Measurements from ENCODE around the gene RHBDF2.
"Not testable (repeated sequence)": the region's sequence is repeated elsewhere in the genome, so short reads cannot be mapped to it uniquely, and the experiment has no call there.

Gene RHBDF2

DNA sequence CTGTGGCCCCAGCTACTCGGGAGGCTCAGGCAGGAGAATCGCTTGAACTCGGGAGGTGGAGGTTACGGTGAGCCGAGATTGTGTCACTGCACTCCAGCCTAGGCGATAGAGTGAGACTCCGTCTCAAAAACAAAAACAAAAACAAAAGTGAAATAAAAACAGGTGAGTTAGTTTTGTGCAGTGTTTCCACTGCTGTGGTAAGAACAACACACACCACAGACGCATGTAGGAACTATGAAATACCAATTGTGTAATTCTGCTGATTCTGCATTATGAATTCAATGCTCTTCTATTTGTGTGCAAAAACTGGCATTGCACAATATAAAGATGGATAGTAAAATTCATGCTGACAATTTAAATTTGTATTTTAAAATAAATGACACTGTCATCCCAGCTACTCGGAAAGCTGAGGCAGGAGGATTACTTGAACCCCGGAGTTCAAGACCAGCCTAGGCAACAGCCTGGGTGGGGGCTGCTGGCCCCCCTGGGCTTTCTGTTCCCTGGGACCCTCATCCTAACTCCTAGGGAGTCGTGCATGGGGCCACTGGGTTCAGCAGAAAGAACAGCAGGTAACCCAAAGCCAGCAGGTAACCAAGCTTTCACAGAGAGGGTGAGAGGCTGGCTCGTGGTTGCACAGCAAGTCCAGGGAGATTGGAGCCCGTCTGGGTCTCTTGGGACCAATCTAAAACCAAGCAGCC lies 10.6 kb upstream of the RHBDF2 start:
- DNase-seq (ENCODE audit: extremely low spot score), result no peak
- TF ChIP-seq LEF1 (IDR thresholded peaks at IDR 0.05; ENCODE audit: borderline replicate concordance), result no peak
- no peak for TF ChIP-seq FOXK2 (IDR thresholded peaks at IDR 0.05)
- TF ChIP-seq NFRKB (IDR thresholded peaks at IDR 0.05), result no peak
- ChIA-PET POLR2A (interaction anchor here (1.0 kb wide), 1 partner anchor 10 kb away, joined by 3 read pairs; the partner anchor contains the start of gene RHBDF2), CTCF (interaction anchor here (0.6 to 2.6 kb wide), 4 partner anchors 11 to 738 kb away, joined by 3 to 15 read pairs (median 4); partner anchors contain the start of gene SPHK1)

DNA sequence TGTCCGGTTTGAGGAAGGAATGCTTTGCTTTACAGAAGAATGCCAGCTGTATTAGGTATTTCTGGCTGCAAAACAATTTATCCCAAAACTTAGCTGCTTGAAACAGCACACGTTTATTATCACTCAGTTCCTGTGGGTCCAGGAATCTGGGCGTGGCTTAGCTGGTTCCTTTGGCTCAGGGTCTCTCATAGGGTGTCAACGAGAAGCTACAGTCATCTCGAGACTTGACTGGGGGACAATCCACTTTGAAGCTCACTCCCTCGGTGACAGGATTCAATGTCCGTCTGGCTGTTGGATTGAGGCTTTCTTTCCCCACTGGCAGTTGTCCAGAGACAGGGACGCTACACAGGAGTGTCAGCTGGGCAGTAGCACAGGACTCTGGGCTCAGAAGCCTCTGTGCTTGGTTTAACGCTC lies 9.6 kb upstream of the RHBDF2 start:
- DNase-seq (ENCODE audit: extremely low spot score), result no peak
- ChIA-PET CTCF (interaction anchor here (0.6 to 2.6 kb wide), 3 partner anchors 12 to 739 kb away, joined by 4 to 15 read pairs (median 4); no protein-coding TSS in a partner anchor), POLR2A (interaction anchor here (1.1 kb wide), 1 partner anchor 46 kb away, joined by 4 read pairs; no protein-coding TSS in a partner anchor)
- no peak for TF ChIP-seq TARDBP (IDR thresholded peaks at IDR 0.05)
- no peak for TF ChIP-seq ARNT (IDR thresholded peaks at IDR 0.05)
- TF ChIP-seq NFRKB (IDR thresholded peaks at IDR 0.05), result no peak
- TF ChIP-seq LEF1 (IDR thresholded peaks at IDR 0.05; ENCODE audit: borderline replicate concordance), result no peak
- no peak for TF ChIP-seq FOXA1 (IDR thresholded peaks at IDR 0.05)
- TF ChIP-seq SP1 (IDR thresholded peaks at IDR 0.05), result no peak
- no peak for TF ChIP-seq FOXM1 (IDR thresholded peaks at IDR 0.05; ENCODE audit: borderline replicate concordance)
- TF ChIP-seq PKNOX1 (IDR thresholded peaks at IDR 0.05), result no peak
- TF ChIP-seq CTBP1 (IDR thresholded peaks at IDR 0.05; ENCODE audit: borderline replicate concordance), result no peak
- no peak for TF ChIP-seq SUZ12 (IDR thresholded peaks at IDR 0.05)
- TF ChIP-seq ELF4 (IDR thresholded peaks at IDR 0.05), result no peak
- TF ChIP-seq ZNF384 (IDR thresholded peaks at IDR 0.05), result no peak
- TF ChIP-seq HDGF (IDR thresholded peaks at IDR 0.05; ENCODE audit: borderline replicate concordance), result no peak
- TF ChIP-seq L3MBTL2 (conservative IDR thresholded peaks at IDR 0.05), result no peak
- no peak for TF ChIP-seq BHLHE40 (IDR thresholded peaks at IDR 0.05; ENCODE audit: borderline replicate concordance)
- TF ChIP-seq FOXK2 (IDR thresholded peaks at IDR 0.05), result no peak

- CTCF ChIA-PET, result interaction anchor here (0.6 to 2.8 kb wide), 7 partner anchors 15 to 87 kb away, joined by 3 to 16 read pairs (median 3); no protein-coding TSS in a partner anchor
- DNase-seq (ENCODE audit: extremely low spot score); POLR2A ChIA-PET: not testable (repeated sequence)
Measured at GRCh38 chr17:76508472-76509063, 7.3 kb upstream of the RHBDF2 start.

DNA sequence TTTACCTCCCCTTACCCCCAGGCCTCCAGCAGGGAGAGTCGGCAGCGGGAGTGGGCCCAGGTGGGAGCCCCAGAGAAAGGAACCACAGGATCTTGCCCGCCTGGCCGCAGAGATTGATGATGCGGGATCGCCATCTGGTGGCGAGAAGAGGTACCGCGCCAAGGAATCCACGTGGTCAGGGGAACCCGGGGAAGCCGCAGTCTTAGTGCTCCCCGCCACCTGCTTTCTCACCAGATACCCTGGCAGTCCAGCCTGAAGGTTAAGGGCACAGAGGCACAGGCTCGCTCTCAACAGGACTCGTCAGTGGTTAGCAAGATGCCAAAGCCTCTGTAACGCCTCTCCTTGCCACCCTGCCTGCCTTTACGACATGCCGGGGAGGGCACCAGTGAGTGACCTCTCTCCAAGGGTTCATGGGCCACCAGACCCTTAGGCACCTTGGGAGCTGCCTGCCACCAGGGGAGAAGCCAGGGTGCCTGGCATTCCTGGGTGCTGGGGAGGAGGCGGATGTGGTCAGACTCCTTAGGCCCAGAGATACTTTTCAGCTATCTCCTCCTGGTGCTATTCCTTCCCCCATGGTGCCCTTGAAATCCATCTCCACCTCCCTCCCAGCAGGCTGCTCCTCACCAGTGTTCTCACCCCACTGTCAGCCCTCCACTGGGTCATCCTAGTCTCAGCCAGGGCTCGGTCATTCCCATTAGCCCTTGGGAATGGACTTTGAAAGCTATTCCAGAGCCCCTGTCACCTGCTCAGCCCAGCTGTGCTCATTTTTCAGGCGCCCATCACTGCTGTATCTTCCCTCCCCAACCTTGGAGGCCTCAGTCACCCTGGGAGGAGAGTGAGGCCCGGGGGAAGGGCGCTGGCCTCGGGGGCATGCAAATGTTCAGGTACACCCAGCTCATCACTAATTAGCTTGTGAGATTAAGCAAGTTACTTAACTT lies 5.5 kb upstream of the RHBDF2 start:
- ChIA-PET POLR2A (interaction anchor here (1.0 to 2.0 kb wide), 4 partner anchors 21 to 155 kb away, joined by 3 to 13 read pairs (median 4); no protein-coding TSS in a partner anchor), CTCF (interaction anchor here (0.6 to 2.8 kb wide), 20 partner anchors 9 to 324 kb away, joined by 3 to 16 read pairs (median 4); partner anchors contain the start of gene AANAT)
- TF ChIP-seq LEF1 (IDR thresholded peaks at IDR 0.05; ENCODE audit: borderline replicate concordance), result no peak
- TF ChIP-seq FOXK2 (IDR thresholded peaks at IDR 0.05), result no peak
- no peak for TF ChIP-seq FOXM1 (IDR thresholded peaks at IDR 0.05; ENCODE audit: borderline replicate concordance)
- TF ChIP-seq FOXA1 (IDR thresholded peaks at IDR 0.05), result no peak
- TF ChIP-seq HDGF (IDR thresholded peaks at IDR 0.05; ENCODE audit: borderline replicate concordance), result no peak; the same call in 1 of the 2 replicates
- TF ChIP-seq ELF4 (IDR thresholded peaks at IDR 0.05), result no peak
- no peak for TF ChIP-seq TARDBP (IDR thresholded peaks at IDR 0.05)
- peak; percentile 91 for DNase-seq (ENCODE audit: extremely low spot score)

- no peak for TF ChIP-seq PKNOX1 (IDR thresholded peaks at IDR 0.05)
- no peak for TF ChIP-seq ELF4 (IDR thresholded peaks at IDR 0.05)
- TF ChIP-seq BHLHE40 (IDR thresholded peaks at IDR 0.05; ENCODE audit: borderline replicate concordance), result no peak
- no peak for TF ChIP-seq TARDBP (IDR thresholded peaks at IDR 0.05)
- no peak for TF ChIP-seq HDGF (IDR thresholded peaks at IDR 0.05; ENCODE audit: borderline replicate concordance)
- TF ChIP-seq CTBP1 (IDR thresholded peaks at IDR 0.05; ENCODE audit: borderline replicate concordance), result no peak
- no peak for TF ChIP-seq SUZ12 (IDR thresholded peaks at IDR 0.05)
- POLR2A ChIA-PET, result no interaction called here
- CTCF ChIA-PET, result interaction anchor here (0.6 to 1.1 kb wide), 2 partner anchors 18 to 24 kb away, joined by 3 to 7 read pairs; no protein-coding TSS in a partner anchor
- DNase-seq (ENCODE audit: extremely low spot score), result no peak
Measured at GRCh38 chr17:76504117-76504516, 2.9 kb upstream of the RHBDF2 start.
